H1 (cell line): ENCODE results near the gene MAP3K15.
A peak's percentile ranks its signal among the peaks of the same experiment; 100 is the strongest.

Source experiments
- CBX8 ChIP-seq: fragments of 300-800, 300-1000 bp; sonication (generic); IDR thresholded peaks from 2 replicates; pipeline ENCODE4 v1.7.1; 2016; ENCODE audit warnings: low read depth, low read length, borderline replicate concordance
- CTCF ChIP-seq, 3 experiments: IDR thresholded peaks; 1 replicate in 2 of 3; 2 replicates in 1 of 3; pipeline versions ENCODE4 v1.5.1 to v1.6.1; 2011; ENCODE audit warnings: low read length in 3 of 3, mild to moderate bottlenecking in 3 of 3, inconsistent platforms in 2 of 3, low read depth in 1 of 3, moderate library complexity in 1 of 3; ENCODE audit not compliant: insufficient read depth in 1 of 3; ENCODE audit errors: control extremely low read depth in 1 of 3
- POLR2A ChIP-seq, 2 experiments: IDR thresholded peaks; 1 replicate in 1 of 2; 2 replicates in 1 of 2; pipeline ENCODE4 v1.6.1; 2011; ENCODE audit warnings: low read depth in 2 of 2, low read length in 2 of 2, mild to moderate bottlenecking in 2 of 2; ENCODE audit errors: control extremely low read depth in 1 of 2
- POU5F1 ChIP-seq: IDR thresholded peaks from 2 replicates; pipeline ENCODE4 v1.6.1; 2011; ENCODE audit warnings: low read depth, mild to moderate bottlenecking, low read length, moderate library complexity
- TCF12 ChIP-seq: IDR thresholded peaks from 2 replicates; pipeline ENCODE4 v1.6.1; 2011; ENCODE audit warnings: low read depth, mild to moderate bottlenecking, low read length

- TF ChIP-seq CTCF (IDR thresholded peaks at IDR 0.05; ENCODE audit: control extremely low read depth in 1 of 3, insufficient read depth in 1 of 3, low read depth in 1 of 3, low read length in 3 of 3), result no peak
- peak in 1 of 2 experiments; percentile 36; a peak in 1 of 3 replicates for TF ChIP-seq POLR2A (IDR thresholded peaks at IDR 0.05; ENCODE audit: control extremely low read depth in 1 of 2, low read depth in 2 of 2, low read length in 2 of 2)
- no peak for TF ChIP-seq TCF12
- TF ChIP-seq CBX8, result no peak
- TF ChIP-seq POU5F1, result no peak
These were observed 171.5 kb downstream of the MAP3K15 start, which contains the start of gene PDHA1 for GRCh38 chrX:19343535-19344408.
